GM19238 (cell line): ENCODE measurements around the gene TNFSF13B.
"Not testable (repeated sequence)": the region's sequence is repeated elsewhere in the genome, so short reads cannot be mapped to it uniquely, and the experiment has no call there.

Source experiments
- DNase-seq: peaks from one replicate; pipeline ENCODE4 v3.0.0; 2011; ENCODE audit warnings: low spot score; ENCODE audit not compliant: insufficient read length

Gene TNFSF13B, protein sequence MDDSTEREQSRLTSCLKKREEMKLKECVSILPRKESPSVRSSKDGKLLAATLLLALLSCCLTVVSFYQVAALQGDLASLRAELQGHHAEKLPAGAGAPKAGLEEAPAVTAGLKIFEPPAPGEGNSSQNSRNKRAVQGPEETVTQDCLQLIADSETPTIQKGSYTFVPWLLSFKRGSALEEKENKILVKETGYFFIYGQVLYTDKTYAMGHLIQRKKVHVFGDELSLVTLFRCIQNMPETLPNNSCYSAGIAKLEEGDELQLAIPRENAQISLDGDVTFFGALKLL

DNA sequence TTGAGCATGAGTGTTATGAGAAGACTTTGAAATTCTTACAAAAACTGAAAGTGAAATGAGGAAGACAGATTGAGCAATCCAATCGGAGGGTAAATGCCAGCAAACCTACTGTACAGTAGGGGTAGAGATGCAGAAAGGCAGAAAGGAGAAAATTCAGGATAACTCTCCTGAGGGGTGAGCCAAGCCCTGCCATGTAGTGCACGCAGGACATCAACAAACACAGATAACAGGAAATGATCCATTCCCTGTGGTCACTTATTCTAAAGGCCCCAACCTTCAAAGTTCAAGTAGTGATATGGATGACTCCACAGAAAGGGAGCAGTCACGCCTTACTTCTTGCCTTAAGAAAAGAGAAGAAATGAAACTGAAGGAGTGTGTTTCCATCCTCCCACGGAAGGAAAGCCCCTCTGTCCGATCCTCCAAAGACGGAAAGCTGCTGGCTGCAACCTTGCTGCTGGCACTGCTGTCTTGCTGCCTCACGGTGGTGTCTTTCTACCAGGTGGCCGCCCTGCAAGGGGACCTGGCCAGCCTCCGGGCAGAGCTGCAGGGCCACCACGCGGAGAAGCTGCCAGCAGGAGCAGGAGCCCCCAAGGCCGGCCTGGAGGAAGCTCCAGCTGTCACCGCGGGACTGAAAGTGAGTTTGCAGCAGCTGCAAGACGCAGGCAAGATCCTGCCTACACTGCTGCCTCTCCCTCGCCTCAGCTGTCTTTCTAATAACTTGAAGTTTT lies at the start of gene TNFSF13B:
TNFSF13B (plus strand) TSS at position 118 of the 728 bp plus-strand sequence; CDS start at position 296, 178 bp downstream.
- DNase-seq = peak; percentile 15

DNA sequence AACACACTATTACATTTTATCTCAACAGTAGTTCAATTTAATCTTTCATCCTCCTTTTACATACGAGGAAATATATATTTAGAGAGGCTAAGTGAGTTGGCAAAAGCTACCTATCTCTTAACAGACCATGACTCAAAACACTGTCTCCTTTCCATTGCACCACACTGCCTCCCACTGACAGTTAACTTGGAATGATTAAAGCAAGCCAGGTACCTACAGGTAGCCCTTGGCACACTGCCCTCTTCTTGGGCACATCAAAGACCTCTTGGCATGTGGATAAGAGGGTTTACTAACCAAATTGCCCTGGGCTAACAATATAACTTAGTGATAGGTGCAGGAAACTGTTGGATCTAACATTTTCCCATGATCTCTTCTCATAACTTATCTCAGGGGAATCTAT lies 49.5 kb upstream of the TNFSF13B start:
- no peak for DNase-seq

DNA sequence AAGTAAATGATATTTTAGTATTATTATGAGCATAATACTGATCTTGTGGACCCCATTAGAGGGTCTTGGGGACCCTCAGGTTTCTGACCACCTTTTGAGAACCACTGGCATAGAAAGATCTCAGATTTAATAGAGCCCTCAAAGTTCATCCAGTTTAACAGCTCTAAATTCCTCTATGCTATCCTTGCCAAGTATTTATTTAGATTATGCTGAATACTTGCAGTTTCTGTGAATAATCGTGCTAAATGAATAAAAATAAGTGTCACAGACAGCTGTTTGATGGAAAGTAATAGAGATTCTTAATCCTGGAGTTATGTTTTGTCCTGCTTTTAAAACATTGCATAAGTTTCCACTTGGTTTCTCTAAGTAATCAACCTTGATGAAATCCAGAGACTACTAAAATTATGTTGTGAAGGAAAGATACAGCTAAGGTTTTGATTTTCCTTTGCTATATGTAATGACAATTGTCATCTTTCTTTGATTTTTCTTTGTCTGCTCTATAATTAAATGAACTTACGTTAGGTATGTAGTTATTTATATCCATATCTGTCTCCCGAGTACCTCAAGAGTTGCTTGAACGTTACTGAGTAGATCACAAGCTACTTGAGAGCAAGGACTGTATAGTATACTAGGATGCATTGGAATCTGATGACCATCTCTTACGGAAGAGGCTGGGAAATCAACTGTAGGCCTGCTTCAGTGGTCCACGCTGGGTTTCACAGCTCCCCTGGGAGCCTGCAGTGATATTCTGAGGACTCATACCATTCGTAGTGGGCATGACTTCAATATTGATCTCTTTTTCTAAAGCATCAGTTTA lies 45.6 kb upstream of the TNFSF13B start:
- no peak for DNase-seq

DNA sequence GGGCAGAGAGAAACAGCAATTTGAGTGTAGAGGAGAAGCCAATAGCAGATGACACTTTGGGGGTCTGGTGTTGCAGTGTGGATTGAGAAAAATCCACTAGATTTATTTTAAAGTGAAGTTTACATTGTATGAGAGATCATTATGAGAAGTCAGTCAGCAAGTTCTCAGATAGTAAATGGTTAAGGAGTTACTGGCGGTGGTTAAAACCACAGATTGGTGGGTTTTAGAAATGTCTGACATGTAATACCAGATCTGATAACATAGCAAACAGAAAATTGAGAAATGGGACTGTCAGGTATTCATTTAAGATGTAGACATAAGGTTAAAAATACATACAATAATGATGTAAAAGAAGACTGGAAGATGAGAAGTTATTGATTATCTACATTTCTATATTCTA lies 44.1 kb upstream of the TNFSF13B start:
- no peak for DNase-seq

DNA sequence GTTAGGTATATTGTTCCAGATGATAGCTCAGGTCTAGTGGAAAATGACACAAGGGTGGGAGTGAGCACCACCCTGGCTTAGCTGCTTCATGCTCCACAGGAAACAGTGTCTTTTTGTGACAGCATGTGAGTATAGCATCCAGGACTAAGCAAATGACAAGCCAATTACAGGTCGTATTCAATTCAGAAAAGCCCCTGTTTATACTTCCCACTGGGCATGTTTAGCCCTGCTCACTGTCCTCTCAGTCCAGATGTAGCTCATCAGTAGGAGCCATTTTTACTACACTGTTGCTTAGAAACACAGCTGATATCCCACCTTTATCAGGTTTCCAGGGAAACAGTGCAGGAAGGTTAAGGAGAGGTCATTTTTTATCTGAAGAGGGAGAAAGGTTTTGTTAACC lies 43.3 kb upstream of the TNFSF13B start:
- DNase-seq = no peak

DNA sequence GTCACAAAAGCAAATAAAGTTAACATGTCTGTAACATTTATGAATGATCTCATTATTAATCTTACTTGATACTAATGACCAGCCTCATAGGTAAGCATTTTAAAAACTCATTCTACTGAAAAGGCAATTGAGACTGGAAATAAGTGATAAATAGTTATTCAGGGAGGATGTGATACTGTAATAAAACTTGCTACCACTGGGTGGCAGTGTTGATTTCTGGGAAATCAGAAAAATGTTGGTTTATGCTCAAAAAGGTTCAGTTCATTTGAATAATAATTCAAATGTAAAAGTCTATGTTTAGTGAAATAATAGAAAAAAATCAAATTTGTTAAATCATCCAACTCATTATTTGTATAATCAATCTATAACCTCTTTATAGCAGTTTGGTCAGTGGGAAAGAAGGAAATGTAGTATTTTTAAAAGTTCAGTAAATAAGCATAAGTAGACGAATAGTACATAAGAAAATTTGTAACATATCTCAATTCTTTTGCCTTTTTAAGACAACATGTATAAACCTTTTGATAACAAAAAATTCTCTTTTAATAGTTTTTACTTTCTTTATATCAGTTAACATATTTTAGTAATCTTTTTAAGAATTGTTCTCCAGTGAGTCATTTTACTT lies 41.8 kb upstream of the TNFSF13B start:
- DNase-seq = no peak

DNA sequence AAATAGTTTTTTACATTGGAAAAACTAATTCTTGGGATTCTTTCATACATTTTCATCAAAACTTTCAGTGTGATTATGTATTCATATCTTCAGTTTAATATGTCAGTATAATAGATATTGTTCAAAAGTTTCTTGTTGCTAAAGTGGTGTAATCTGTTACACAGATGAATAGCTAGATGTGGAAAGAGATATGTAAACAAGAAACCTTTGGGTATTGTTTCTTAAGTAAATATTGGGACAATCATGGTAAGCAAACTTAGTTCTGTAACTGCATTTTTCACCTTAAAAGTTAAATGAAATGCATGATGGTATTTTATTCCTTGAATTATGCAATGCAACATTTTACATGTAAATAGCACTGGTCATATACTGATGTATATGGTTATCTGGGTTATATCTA lies 39.1 kb upstream of the TNFSF13B start:
- DNase-seq = no peak

DNA sequence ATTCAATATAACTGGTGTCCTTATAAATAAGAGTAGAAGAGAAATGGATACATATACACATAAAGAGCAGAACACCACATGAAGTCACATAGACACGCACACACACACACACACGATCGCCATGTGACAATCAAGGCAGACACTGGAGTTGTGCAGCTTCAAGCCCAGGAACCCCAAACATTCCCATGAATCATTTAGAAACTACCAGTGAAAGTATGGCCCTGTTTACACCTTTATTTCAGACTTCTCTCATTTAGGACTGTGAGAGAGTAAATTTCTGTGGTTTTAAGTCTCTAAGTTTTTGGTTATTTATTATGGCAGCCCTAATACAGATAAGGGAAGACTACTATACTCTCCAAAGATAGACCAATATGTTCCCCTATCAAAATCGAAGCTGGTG lies 20.4 kb upstream of the TNFSF13B start:
- DNase-seq = no peak

DNA sequence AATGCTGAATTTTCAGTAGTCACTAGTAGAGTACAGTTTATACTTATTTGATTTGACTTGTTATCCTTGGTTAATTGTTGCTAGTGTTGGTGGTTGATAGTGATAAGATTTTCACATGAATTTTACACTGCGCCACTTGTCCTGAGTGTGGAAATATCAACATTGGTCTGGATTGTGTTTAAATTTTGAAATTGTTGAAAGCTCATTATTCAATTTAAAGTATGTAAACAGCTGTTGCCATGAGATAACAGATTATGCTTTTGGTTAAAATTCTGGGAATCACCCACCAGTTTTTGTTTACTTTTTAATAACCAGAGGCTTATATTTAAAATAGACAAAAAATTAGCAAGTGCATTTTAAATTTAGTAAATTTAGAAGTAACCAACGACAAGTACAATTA lies 12.3 kb upstream of the TNFSF13B start:
- DNase-seq = no peak

DNA sequence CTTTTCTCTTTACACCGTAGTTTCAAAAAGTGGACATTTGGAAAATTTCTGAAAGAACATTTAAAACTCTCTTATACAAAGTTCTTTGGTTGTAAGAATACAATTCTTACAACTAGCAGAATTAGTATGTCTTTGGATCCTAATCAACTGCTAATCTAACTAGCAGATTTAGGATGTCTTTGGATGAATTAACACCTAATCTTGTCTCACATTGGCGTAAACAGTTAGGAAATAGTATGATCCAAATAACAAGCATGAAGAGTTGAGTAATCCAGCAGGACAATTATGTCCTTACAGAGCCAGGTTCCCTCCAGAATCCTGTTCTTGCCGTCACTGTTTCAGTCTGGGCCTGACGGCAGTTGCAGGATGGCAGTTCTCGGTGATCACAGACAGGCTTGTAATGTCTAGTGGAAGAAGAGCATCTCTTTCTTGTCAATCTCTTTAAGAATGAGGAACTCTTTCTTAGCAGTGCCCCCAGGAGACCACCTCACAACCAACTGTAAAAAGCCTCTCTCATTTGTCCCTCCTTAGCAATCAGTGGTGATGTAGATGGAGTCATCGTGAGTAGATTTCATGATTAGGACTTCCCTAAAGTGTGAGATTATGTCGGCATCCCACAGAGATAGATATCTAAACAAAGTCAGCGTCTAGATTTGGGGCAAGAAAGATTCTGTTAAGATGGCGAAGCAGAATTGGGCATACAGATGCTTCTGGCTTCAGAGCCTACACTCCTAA lies 5.7 kb upstream of the TNFSF13B start:
- no peak for DNase-seq

DNA sequence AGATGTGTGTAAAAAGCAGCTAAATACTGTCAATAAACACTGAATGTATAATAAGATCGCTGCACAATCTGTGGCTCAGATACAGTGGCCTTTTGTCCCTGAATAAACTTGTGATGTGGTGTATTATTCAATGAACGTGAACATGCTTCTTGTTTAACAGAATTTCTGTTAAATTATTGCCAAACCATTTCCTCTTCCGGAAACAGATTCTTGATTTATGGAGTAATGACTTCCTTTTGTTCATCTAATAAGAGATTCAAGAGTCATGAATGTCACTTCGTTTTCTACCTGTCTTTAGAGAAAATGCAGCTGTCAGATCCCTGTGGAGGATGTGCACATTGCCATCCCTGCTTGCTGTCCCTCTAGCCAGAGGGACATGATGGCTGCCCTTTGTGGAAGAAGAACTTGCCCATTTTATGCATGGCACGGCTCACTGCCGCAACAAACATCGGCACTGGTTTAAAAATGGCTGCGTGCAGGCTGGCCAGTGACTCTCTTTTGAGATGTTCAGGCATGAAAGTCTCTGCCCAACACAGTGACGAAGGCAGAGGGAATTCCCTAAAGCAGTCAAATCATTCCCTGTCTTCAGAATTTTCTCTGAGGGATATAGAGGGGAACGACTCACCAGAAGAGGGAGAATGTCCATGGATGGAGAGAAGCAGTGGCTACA lies 3.1 kb upstream of the TNFSF13B start:
- DNase-seq = no peak

DNA sequence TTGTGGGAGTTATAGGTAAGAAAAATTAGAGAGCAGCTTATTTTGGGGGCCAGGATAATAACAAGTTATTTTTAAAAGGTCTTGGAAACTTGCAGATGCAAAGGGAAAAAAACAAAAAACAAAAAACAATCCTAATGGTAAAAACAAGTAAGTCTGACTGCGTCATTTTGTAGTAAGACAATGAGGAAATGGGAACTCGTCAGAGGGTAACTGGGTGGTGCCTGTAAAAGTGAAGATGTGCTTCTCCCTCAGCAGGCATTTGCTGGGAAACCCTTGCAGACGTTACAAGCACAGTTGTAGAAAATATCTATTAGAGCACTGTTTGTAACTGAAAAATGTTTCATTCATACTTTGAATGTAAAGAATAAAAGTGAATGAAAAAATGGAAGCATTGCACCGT lies 2.2 kb upstream of the TNFSF13B start:
- no peak for DNase-seq

DNA sequence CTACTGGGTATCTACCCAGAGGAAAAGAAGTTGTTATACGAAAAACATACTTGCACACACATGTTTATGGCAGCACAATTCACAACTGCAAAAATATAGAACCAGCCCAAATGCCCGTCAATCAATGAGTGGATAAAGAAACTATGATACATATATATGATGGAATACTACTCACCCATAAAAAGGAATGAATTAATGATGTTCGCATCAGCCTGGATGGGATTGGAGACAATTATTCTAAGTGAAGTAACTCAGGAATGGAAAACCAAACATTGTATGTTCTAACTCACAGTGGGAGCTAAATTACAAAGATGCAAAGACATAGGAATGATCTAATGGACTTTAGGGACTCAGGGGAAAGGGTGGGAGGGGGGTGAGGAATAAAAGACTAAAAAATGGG lies 1.7 kb upstream of the TNFSF13B start:
- DNase-seq = not testable (repeated sequence)

DNA sequence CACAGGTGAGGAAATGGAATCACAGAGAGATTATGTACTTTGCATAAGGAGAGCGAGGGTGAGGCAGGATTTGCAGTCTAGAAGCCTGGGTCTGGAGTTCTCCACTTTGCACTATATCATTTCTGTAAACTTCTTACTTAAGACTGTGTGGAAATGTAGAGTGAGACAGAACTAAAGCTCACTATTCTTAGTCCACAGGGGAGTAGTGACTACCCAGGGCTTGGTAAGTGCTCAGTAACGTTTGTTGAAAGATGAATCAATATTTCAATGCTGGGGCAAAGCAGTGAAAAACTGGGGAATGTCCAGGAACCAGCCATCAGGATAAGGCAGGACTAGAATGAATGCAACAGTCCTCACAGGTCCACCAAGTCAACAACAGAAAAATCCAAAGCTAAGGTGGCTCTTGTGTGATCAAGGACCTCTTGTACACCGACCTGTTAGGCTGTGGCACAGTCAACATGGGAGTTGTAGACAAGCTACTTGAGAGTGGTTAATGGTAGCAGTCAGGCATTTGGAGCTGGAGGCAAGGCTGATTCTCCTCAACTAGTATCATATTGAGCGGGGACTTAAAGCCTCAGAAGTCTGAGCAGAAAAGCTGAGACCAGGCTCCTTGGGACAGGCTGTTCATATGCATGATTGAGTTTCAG lies 929 bp upstream of the TNFSF13B start:
- DNase-seq = no peak

DNA sequence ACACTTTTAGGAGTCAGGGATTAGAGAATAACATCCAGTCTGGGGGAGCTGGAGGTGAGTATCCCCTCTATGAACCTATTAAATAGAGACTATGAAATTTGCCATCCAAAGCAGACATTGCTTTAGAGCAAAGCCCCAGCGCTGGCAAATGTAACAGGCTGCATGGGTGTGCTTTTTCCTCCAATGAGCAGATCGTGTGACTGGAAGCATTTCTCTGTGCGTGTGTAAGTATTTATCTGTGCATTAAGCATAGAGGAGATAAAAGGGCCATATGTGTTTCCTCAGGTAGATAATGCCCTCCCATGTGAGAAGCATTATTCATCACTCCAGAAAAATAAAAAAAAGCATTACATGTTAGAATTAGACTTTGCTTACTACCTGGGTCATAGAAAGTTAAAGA lies 924 bp downstream of the TNFSF13B start:
- no peak for DNase-seq

DNA sequence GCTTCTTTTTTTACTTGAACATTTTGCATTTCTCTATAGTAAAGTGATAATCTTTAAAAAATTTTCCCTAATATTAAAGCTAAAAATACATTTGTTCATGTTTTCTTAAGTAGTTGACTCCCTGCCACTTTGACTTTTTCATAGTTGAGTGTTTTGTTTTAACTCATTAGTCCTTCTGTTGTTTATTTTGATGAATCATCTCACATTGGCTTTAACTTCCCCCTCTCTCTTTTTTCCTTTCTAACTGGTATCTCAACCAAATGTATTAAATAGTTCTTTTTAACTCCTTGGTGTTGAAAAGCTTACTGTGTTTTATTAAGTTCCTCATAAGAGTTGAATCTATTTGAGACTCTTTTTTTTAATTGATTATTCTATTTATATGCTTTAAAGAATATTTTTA lies 2.8 kb downstream of the TNFSF13B start:
- no peak for DNase-seq

DNA sequence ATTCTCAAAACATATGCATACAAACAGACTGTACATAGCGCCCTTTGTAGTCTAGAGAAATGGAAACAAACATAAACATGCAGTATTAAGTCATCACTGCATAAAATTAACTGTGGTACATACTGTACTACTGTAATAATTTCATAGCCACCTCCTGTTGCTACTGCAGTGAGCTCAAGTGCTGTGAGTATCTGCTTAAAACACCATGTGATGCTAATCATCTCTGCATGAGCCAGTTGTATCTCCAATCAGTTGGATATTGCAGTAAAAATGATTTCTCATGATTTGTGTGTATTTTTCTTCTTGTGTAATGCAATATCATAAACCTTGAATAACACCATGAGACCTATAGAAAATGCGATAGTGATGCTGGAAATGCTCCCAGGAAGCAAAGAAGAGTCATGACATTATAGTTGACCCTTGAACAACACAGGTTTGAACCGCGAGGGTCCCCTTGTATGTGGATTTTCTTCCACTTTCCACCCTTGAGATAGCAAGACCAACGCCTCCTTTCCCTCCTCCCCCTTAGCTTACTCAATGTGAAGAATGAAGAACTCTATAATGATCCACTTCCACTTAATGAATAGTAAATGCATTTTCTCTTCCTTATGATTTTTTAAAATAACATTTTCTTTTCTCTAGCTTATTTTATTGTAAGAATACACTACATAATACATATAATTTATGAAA lies 4.1 kb downstream of the TNFSF13B start:
- no peak for DNase-seq

DNA sequence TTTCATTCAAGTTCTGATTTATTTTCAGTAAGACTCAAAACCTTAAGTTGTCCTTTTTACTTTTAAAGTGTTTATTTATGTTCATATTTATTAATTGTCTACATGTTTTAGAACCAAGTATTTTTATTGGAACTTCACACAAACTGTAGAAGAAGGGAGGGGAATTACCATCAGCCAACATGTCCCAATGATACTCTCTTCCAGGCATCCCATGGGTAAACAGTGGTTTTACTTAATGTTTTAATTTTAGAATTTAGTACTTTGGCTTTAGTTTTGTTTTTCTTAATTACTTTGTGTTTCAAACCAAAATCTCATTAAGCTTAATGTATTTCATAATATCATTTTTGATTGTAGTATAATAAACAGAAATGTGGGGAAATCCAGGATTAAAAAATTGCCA lies 5.2 kb downstream of the TNFSF13B start:
- DNase-seq = no peak

DNA sequence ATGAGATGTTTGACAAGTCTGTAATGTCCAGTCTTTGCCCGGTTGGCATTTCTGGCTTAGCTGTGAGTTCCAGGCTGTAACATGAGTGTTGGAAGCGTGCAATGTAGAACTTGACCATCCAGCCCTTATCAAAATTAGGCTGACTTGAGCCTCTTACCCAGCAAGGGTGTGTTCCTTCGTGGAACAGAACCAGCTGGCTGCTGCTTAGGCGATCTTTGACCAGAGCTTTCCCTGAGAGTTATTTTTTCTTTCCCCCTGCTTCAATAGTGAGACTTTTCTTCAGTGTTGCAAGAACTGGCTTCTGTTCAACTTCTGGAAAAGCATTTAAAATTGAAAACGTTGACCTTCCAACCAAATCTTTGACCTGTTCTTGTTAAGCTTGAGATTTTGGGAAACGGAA lies 6.5 kb downstream of the TNFSF13B start:
- DNase-seq = no peak
